Measurements from ENCODE around the gene OCA2.

GRCh38 chr15:27842526-27842925 lies 256.6 kb downstream of the OCA2 start:
- TF ChIP-seq CTCF (IDR thresholded peaks at IDR 0.05) = no peak
- no peak for TF ChIP-seq POLR2A (IDR thresholded peaks at IDR 0.05)
